ENCODE results near the gene TMEM201.
"Not testable (repeated sequence)": the region's sequence is repeated elsewhere in the genome, so short reads cannot be mapped to it uniquely, and the experiment has no call there.

The TMEM201 gene

DNA sequence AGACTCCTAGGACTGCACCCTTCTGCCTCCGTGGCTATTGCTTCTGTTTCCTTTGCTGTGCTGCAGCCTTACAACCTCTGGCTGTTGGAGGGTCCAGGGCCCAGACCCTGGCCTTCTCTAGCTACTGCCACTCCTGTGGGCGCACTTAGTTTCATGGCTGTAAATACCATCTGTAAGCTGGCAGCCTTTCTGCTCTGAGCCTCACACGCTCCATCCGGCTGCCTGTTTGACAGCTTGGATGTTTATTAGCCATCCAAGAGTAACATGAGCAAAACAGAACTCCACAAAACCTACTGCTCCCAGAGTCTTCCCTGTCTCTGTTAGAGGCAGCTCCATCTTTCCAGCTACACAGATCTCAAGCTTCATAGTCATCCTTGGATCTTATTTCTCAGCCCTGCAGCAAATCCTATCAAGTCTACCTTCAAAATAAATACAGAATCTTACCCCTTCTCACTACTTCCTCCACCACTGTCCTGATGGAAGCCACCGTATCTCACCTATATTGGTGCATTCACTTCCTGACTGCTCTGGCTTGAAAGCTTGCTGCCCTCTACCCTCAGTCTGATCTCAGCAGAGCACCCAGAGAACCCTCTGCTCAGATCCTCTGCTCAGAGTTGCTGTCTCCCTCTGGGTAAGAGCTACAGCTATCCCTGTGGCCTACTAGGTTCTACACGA, 30.3 kb upstream of the TMEM201 start:
- no peak overlapping the region for H3K9ac ChIP-seq (ENCODE audit: low read depth, low read length)
- no peaks in the 10 kb centered on the region for H3K9me3 ChIP-seq (ENCODE audit: control insufficient read depth, insufficient read depth, low read length)
- no peak overlapping the region for H3K4me3 ChIP-seq (ENCODE audit: low read depth, low read length)
- no peaks in the 10 kb centered on the region for H3K4me1 ChIP-seq (ENCODE audit: control insufficient read depth, insufficient read depth, low read length)
- H3K27me3 ChIP-seq (ENCODE audit: control insufficient read depth, insufficient read depth, low read length): peaks cover 17% of the 10 kb centered on the region
- peaks cover 8% of the 10 kb centered on the region for H3K36me3 ChIP-seq (ENCODE audit: control insufficient read depth, insufficient read depth, low read length)

DNA sequence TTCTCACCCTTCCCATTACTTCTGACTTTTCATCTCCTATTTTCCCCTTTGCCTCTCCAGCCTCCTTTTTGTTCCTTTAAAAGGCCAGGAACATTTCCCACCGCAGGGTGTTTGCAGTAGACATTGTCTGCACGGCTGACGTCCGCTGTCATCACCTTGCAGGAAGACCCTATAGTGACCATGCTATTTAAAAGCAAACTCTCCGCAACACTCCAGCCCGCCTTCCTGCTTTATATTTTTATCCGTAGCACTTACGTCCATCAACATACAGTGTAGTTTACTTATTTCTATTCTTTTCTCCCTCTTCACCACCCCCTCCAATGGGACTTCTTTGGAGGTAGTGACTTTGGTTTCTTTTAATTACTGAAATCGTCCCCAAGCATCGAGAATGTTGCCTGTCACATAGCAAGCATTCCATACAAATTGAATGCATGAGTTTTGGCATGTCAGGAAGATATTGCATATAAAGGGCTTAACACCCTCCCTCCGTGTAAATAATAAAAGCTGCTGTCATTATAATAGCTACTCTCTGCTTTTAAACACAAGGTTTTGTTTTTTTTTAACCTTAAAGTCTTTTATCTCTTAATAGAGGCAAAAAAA, 29.7 kb upstream of the TMEM201 start:
- Histone ChIP-seq H3K9me3 (ENCODE audit: control insufficient read depth, insufficient read depth, low read length) (no peaks in the 10 kb centered on the region), H3K36me3 (ENCODE audit: control insufficient read depth, insufficient read depth, low read length) (peaks cover 8% of the 10 kb centered on the region), H3K4me3 (ENCODE audit: low read depth, low read length) (no peak overlapping the region)

DNA sequence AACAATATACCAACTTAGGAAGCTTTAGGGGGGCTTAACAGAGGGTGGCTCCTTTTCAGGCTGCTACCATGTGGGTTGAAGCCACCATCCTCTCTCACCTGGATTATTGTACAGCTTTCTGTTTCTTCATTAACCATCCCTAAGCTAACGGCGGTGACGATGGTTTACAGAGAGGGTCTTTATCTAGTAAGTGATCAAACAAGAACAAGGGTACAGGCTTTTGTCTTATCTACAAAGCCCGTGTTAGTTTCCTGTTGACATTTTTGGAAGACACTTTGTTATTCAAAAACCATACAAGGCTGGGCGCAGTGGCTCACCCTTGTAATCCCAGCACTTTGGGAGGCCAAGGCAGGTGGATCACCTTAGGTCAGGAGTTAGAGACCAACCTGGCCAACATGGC, 29.0 kb upstream of the TMEM201 start:
- no peaks in the 10 kb centered on the region for H3K4me1 ChIP-seq (ENCODE audit: control insufficient read depth, insufficient read depth, low read length)
- peaks cover 17% of the 10 kb centered on the region for H3K27me3 ChIP-seq (ENCODE audit: control insufficient read depth, insufficient read depth, low read length)
- no peak overlapping the region for H3K9ac ChIP-seq (ENCODE audit: low read depth, low read length)
- no peaks in the 10 kb centered on the region for H3K9me3 ChIP-seq (ENCODE audit: control insufficient read depth, insufficient read depth, low read length)
- no peak overlapping the region for H3K4me3 ChIP-seq (ENCODE audit: low read depth, low read length)
- H3K36me3 ChIP-seq (ENCODE audit: control insufficient read depth, insufficient read depth, low read length): peaks cover 8% of the 10 kb centered on the region

More for the DNA sequence above, 29.7 kb upstream of the TMEM201 start:
- no peak overlapping the region for H3K9ac ChIP-seq (ENCODE audit: low read depth, low read length)
- H3K4me1 ChIP-seq (ENCODE audit: control insufficient read depth, insufficient read depth, low read length): no peaks in the 10 kb centered on the region
- H3K27me3 ChIP-seq (ENCODE audit: control insufficient read depth, insufficient read depth, low read length): peaks cover 17% of the 10 kb centered on the region

DNA sequence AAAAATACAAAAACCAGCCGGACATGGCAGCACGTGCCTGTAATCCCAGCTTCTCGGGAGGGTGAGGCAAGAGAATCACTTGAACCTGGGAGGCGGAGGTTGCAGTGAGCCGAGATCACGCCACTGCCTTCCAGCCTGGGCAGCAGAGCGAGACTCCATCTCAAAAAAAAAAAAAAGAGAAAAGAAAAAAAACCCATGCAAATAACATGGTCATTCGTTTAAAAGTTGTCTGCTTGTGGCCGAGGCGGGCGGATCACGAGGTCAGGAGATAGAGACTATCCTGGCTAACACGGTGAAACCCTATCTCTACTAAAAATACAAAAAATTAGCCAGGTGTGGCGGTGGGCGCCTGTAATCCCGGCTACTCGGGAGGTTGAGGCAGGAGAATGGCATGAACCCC, 28.6 kb upstream of the TMEM201 start:
- not testable (repeated sequence) for H3K9ac ChIP-seq (ENCODE audit: low read depth, low read length); H3K9me3 ChIP-seq (ENCODE audit: control insufficient read depth, insufficient read depth, low read length); H3K4me1 ChIP-seq (ENCODE audit: control insufficient read depth, insufficient read depth, low read length); H3K36me3 ChIP-seq (ENCODE audit: control insufficient read depth, insufficient read depth, low read length); H3K4me3 ChIP-seq (ENCODE audit: low read depth, low read length)
- peaks cover 17% of the 10 kb centered on the region for H3K27me3 ChIP-seq (ENCODE audit: control insufficient read depth, insufficient read depth, low read length)

DNA sequence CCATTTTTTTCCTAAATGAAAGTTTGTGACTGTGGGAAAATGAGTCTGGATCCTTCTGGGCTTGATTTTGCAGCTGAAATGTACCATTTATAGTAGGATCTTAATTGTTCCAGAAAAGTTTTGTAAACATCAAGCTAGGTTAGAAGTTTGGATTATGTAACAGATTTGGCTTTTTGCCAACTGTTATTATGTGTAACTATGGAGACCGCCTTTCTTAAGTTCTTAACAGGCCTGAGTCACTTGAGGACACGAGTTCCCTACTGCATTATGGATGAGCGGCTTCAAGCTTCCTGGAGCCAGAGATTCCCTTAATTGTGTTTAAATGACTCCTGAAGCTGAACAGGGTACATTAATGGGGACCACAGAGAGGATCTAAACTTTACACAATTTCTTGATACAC, 27.3 kb upstream of the TMEM201 start:
- Histone ChIP-seq H3K4me1 (ENCODE audit: control insufficient read depth, insufficient read depth, low read length) (no peaks in the 10 kb centered on the region), H3K4me3 (ENCODE audit: low read depth, low read length) (no peak overlapping the region), H3K36me3 (ENCODE audit: control insufficient read depth, insufficient read depth, low read length) (peaks cover 8% of the 10 kb centered on the region)

DNA sequence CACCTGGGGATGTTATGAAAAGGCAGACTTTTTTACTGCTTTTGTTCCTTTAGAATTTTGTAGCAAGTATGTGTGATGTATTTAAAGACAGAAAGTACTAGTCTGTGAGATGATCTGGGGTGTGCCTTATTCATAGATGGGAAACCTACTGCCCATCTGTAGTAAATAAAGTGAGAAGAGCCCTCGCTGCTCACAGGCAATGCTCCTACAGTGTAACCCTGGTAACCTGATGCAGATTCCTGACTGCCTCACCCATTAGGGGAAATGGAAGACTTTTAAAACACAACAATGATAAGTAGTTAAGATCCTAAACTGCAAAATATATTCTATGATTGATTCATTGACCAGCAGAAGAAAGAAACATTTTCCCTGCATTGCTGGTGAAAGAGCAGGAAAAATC, 19.4 kb upstream of the TMEM201 start:
- H3K4me1 ChIP-seq (ENCODE audit: control insufficient read depth, insufficient read depth, low read length): no peaks in the 10 kb centered on the region
- H3K9ac ChIP-seq (ENCODE audit: low read depth, low read length): no peak overlapping the region
- H3K27me3 ChIP-seq (ENCODE audit: control insufficient read depth, insufficient read depth, low read length): no peaks in the 10 kb centered on the region
- no peak overlapping the region for H3K4me3 ChIP-seq (ENCODE audit: low read depth, low read length)
- H3K9me3 ChIP-seq (ENCODE audit: control insufficient read depth, insufficient read depth, low read length): no peaks in the 10 kb centered on the region
- H3K36me3 ChIP-seq (ENCODE audit: control insufficient read depth, insufficient read depth, low read length): peaks cover 5% of the 10 kb centered on the region

More for the DNA sequence above, 27.3 kb upstream of the TMEM201 start:
- H3K9me3 ChIP-seq (ENCODE audit: control insufficient read depth, insufficient read depth, low read length): no peaks in the 10 kb centered on the region
- H3K27me3 ChIP-seq (ENCODE audit: control insufficient read depth, insufficient read depth, low read length): peaks cover 17% of the 10 kb centered on the region
- no peak overlapping the region for H3K9ac ChIP-seq (ENCODE audit: low read depth, low read length)

DNA sequence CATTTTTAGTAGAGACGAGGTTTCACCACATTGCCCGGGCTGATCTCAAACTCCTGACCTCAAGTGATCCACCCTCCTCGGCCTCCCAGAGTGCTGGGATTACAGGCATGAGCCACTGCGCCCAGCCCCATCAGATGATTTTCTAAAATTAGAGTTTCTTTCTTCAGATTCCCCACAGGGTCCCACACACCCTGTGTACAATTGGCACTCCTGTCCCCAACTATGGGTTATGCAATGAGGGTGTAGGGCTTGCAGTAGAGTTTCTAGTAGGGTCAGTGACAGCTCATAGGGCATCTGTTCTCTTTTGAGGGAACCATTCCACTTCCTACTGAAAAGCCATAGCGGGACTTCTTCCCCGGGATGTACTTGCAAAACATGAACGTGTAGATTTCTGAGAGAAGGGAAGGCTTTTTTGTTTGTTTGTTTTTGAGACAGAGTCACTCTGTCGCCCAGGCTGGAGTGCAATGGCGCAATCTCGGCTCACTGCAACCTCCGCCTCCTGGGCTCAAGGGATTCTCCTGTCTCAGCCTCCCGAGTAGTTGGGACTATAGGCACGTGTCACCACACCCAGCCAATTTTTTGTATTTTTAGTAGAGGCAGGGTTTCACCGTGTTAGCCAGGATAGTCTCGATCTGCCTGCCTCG, 17.7 kb upstream of the TMEM201 start:
- not testable (repeated sequence) for H3K9ac ChIP-seq (ENCODE audit: low read depth, low read length); H3K4me1 ChIP-seq (ENCODE audit: control insufficient read depth, insufficient read depth, low read length); H3K36me3 ChIP-seq (ENCODE audit: control insufficient read depth, insufficient read depth, low read length)

DNA sequence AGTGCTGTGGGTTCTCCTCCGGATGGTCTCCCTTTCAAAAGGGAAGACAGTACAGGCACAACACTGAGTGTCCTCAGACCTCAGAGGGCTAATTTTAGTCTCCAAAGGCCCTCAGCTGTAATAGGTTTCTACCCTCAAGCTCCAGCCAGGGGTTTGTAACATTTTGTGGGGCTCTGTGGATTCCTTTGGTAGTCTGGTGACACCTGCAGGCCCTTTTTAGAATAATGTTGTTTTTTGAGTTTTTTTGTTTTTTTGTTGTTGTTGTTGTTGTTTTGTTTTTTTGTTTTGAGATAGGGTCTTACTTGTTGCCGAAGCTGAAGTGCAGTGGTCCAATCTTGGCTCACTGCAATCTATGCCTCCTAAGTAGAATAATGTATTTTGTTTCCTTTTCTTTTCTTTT, 15.0 kb upstream of the TMEM201 start:
- Histone ChIP-seq H3K36me3 (ENCODE audit: control insufficient read depth, insufficient read depth, low read length) (peaks cover 9% of the 10 kb centered on the region), H3K4me3 (ENCODE audit: low read depth, low read length) (no peak overlapping the region), H3K9me3 (ENCODE audit: control insufficient read depth, insufficient read depth, low read length) (no peaks in the 10 kb centered on the region), H3K9ac (ENCODE audit: low read depth, low read length) (no peak overlapping the region), H3K4me1 (ENCODE audit: control insufficient read depth, insufficient read depth, low read length) (no peaks in the 10 kb centered on the region), H3K27me3 (ENCODE audit: control insufficient read depth, insufficient read depth, low read length) (no peaks in the 10 kb centered on the region)

More for the DNA sequence above, 17.7 kb upstream of the TMEM201 start:
- not testable (repeated sequence) for H3K9me3 ChIP-seq (ENCODE audit: control insufficient read depth, insufficient read depth, low read length); H3K4me3 ChIP-seq (ENCODE audit: low read depth, low read length); H3K27me3 ChIP-seq (ENCODE audit: control insufficient read depth, insufficient read depth, low read length)

DNA sequence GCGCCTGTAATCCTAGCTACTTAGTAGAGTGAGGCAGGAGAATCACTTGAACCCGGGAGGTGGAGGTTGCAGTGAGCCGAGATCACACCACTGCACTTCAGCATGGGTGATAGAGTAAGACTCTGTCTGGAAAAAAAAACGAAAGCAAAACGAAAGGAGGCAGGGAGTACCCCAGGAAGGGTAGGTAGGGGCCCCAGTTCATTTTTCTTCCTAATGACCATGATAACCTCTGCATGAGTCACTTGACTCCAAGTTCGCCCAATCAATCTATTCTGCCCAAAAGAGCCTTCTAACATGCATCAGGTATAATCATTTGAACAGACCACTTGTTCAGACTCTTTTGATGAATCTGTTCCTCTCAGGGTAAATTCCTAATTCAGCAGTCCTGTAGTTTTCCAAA, 13.2 kb upstream of the TMEM201 start:
- no peak overlapping the region for H3K4me3 ChIP-seq (ENCODE audit: low read depth, low read length)
- H3K4me1 ChIP-seq (ENCODE audit: control insufficient read depth, insufficient read depth, low read length): no peaks in the 10 kb centered on the region
- H3K9ac ChIP-seq (ENCODE audit: low read depth, low read length): no peak overlapping the region
- no peaks in the 10 kb centered on the region for H3K27me3 ChIP-seq (ENCODE audit: control insufficient read depth, insufficient read depth, low read length)
- H3K9me3 ChIP-seq (ENCODE audit: control insufficient read depth, insufficient read depth, low read length): no peaks in the 10 kb centered on the region
- peaks cover 20% of the 10 kb centered on the region for H3K36me3 ChIP-seq (ENCODE audit: control insufficient read depth, insufficient read depth, low read length)

DNA sequence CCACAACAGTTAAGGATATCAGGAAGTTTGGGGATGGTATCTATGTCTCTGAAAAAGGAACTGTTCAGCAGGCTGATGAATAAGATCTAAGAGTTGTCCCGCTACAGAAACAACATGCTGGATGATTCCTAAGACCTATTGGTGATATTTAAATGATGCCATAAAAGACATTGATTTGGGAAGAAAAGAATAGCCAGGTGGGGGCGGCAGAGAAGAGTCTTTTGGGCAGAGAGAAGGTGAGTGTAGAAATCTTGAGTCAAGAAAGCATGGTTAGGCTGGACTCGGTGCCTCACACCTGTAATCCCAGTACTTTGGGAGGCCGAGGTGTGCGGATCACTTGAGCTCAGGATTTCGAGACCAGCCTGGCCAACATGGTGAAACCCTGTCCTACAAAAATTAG, 11.8 kb upstream of the TMEM201 start:
- H3K36me3 ChIP-seq (ENCODE audit: control insufficient read depth, insufficient read depth, low read length): peaks cover 20% of the 10 kb centered on the region
- H3K4me1 ChIP-seq (ENCODE audit: control insufficient read depth, insufficient read depth, low read length): no peaks in the 10 kb centered on the region

DNA sequence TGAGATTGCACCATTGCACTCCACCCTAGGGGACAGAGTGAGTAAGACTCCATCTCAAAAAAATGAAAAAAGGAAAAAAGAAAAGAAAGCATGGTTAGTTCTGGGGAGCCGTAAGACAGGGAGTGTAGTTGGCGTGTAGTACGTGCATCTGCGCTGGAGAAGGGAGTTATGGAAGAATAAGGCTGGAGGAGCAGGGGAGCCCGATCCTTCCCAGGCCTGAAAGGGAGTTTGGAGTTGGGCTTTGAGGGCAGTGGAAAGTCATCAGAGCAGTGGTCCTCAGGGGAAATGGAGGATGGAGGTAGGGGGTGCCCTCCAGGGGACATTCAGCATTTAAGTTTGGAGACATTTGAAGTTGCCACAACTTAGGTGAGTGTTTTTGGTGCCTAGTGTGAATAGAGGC, 11.3 kb upstream of the TMEM201 start:
- Histone ChIP-seq H3K9ac (ENCODE audit: low read depth, low read length) (no peak overlapping the region), H3K27me3 (ENCODE audit: control insufficient read depth, insufficient read depth, low read length) (no peaks in the 10 kb centered on the region), H3K4me3 (ENCODE audit: low read depth, low read length) (no peak overlapping the region), H3K9me3 (ENCODE audit: control insufficient read depth, insufficient read depth, low read length) (no peaks in the 10 kb centered on the region), H3K36me3 (ENCODE audit: control insufficient read depth, insufficient read depth, low read length) (peaks cover 20% of the 10 kb centered on the region), H3K4me1 (ENCODE audit: control insufficient read depth, insufficient read depth, low read length) (no peaks in the 10 kb centered on the region)

More for the DNA sequence above, 11.8 kb upstream of the TMEM201 start:
- no peak overlapping the region for H3K4me3 ChIP-seq (ENCODE audit: low read depth, low read length)
- H3K9me3 ChIP-seq (ENCODE audit: control insufficient read depth, insufficient read depth, low read length): no peaks in the 10 kb centered on the region
- H3K9ac ChIP-seq (ENCODE audit: low read depth, low read length): no peak overlapping the region
- H3K27me3 ChIP-seq (ENCODE audit: control insufficient read depth, insufficient read depth, low read length): no peaks in the 10 kb centered on the region

DNA sequence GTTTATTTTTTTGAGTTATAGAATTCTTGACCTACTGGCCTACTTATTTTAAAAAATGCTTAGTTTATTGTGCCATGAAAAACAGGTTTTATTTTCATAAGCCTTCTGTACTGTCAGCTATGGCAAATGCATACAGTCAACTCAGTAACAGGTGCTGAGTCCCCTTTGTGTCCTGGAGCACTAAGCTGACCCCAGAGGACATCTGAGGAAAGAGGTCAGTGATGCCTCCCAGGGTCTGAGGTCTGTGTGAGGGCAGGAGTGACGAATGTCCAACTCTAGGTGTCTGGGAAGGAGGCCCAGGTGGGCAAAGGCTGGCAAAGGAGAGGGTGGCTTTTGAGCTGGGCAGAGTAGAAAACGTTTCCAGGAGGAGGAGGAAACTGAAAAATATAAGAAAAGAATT, 7.8 kb upstream of the TMEM201 start:
- Histone ChIP-seq H3K4me3 (ENCODE audit: low read depth, low read length) (no peak overlapping the region), H3K9me3 (ENCODE audit: control insufficient read depth, insufficient read depth, low read length) (no peaks in the 10 kb centered on the region), H3K27me3 (ENCODE audit: control insufficient read depth, insufficient read depth, low read length) (no peaks in the 10 kb centered on the region), H3K4me1 (ENCODE audit: control insufficient read depth, insufficient read depth, low read length) (no peaks in the 10 kb centered on the region), H3K36me3 (ENCODE audit: control insufficient read depth, insufficient read depth, low read length) (peaks cover 15% of the 10 kb centered on the region), H3K9ac (ENCODE audit: low read depth, low read length) (no peak overlapping the region)

All from iPS-15b (cell line).